Calu3 (cell line): ENCODE measurements around the gene DPYD. TPM values are rescaled to one million over a fixed set of nuclear protein-coding genes. Genes with fewer than 3 reads are reported as not detected.

Source experiments
- BruUV-seq: library from RNA; stranded (reverse); fragments of 400-500 nt; replicated peaks from 2 replicates; lab custom pipeline; 2021; lab: Mats Ljungman, UMichigan
- CTCF ChIA-PET: fragments of 300-600 bp; sonication (Branson Sonifier 250); formaldehyde crosslinking; loops from one replicate; lab custom pipeline; 2022; ENCODE audit warnings: antibody characterized with exemption; lab: Charles Lee
- DNase-seq: peaks from one replicate; pipeline ENCODE4 v3.0.0; 2022
- H3K27ac Mint-ChIP-seq: one replicate; pipeline ENCODE4 v1.8.0; 2022; ENCODE audit warnings: mixed read lengths; ENCODE audit not compliant: unreplicated experiment
- H3K27me3 Mint-ChIP-seq: one replicate; pipeline ENCODE4 v1.8.0; 2022; ENCODE audit warnings: mixed read lengths; ENCODE audit not compliant: unreplicated experiment
- H3K36me3 Mint-ChIP-seq: one replicate; pipeline ENCODE4 v1.8.0; 2022; ENCODE audit warnings: mild to moderate bottlenecking, moderate library complexity, mixed read lengths; ENCODE audit not compliant: insufficient read depth, unreplicated experiment
- H3K4me1 Mint-ChIP-seq: one replicate; pipeline ENCODE4 v1.8.0; 2022; ENCODE audit warnings: mild to moderate bottlenecking, low read depth, mixed read lengths; ENCODE audit not compliant: unreplicated experiment
- H3K4me3 Mint-ChIP-seq: one replicate; pipeline ENCODE4 v1.8.0; 2022; ENCODE audit warnings: mild to moderate bottlenecking, low read depth, moderate library complexity, mixed read lengths; ENCODE audit not compliant: unreplicated experiment
- H3K9me3 Mint-ChIP-seq: one replicate; pipeline ENCODE4 v1.8.0; 2022; ENCODE audit warnings: low read depth, mixed read lengths; ENCODE audit not compliant: unreplicated experiment
- CTCF ChIP-seq: fragments of 200-600 bp; IDR thresholded peaks from one replicate; pipeline ENCODE4 v1.8.0; 2022; ENCODE audit warnings: antibody characterized with exemption; ENCODE audit not compliant: unreplicated experiment
- intact Hi-C: fragments of 100-400 bp; cut with micrococcal nuclease; formaldehyde crosslinking; loops from one replicate; pipeline ENCODE4 v1.10.0; 2022; ENCODE audit not compliant: unreplicated experiment
- total RNA-seq: library from RNA; stranded (reverse); gene quantifications from 2 replicates; pipeline ENCODE4 v1.2.3, GENCODE V29; 2022

The DPYD gene
- total RNA-seq, 1 experiment from 2014 or later, result 15.6 TPM

GRCh38 chr1:97044159-97044760 is 876.6 kb downstream of the DPYD start:
- no TSS peak for BruUV-seq
- CTCF ChIA-PET, result no interaction called here
- H3K27ac Mint-ChIP-seq, result no peak overlapping the region

GRCh38 chr1:97042551-97042950 is 878.3 kb downstream of the DPYD start:
- Mint-ChIP-seq H3K36me3 (no peaks in the 10 kb centered on the region), H3K27me3 (no peaks in the 10 kb centered on the region), H3K4me1 (no peaks in the 10 kb centered on the region), H3K4me3 (no peak overlapping the region), H3K9me3 (peaks cover 4% of the 10 kb centered on the region), H3K27ac (no peak overlapping the region)
- no peak for DNase-seq
- no peak for TF ChIP-seq CTCF
- intact Hi-C loops, result no loop called here
- CTCF ChIA-PET, result no interaction called here
- BruUV-seq, result no TSS peak

More at GRCh38 chr1:97044159-97044760, 876.6 kb downstream of the DPYD start:
- Mint-ChIP-seq H3K4me1 (no peaks in the 10 kb centered on the region), H3K9me3 (peaks cover 4% of the 10 kb centered on the region), H3K4me3 (no peak overlapping the region), H3K27me3 (no peaks in the 10 kb centered on the region), H3K36me3 (no peaks in the 10 kb centered on the region)
- TF ChIP-seq CTCF, result no peak
- DNase-seq, result no peak
- intact Hi-C loops, result no loop called here

GRCh38 chr1:97041026-97041425 is 879.8 kb downstream of the DPYD start:
- TF ChIP-seq CTCF, result no peak
- Mint-ChIP-seq H3K27ac (no peak overlapping the region), H3K36me3 (no peaks in the 10 kb centered on the region), H3K4me1 (no peaks in the 10 kb centered on the region), H3K27me3 (no peaks in the 10 kb centered on the region), H3K4me3 (no peak overlapping the region), H3K9me3 (peaks cover 4% of the 10 kb centered on the region)
- no TSS peak for BruUV-seq
- intact Hi-C loops, result no loop called here
- DNase-seq, result no peak
- CTCF ChIA-PET, result no interaction called here

DNA sequence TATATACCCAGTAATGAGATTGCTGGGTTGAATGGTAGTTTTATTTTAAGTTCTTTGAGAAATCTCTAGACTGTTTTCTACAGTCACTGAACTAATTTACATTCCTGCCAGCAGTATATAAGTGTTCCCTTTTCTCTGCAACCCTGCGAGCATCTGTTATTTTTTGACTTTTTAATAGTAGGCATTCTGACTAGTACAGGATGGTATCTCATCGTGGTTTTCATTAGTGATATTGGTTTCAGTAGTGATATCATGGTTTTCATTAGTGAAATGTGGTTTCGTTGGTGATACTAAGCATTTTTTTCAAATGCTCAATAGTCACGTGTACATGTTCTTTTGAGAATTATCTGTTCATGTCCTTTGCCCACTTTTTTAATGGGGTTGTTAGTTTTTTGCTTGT is 882.4 kb downstream of the DPYD start:
- H3K4me3 Mint-ChIP-seq, result no peak overlapping the region
- no peaks in the 10 kb centered on the region for H3K4me1 Mint-ChIP-seq
- no peaks in the 10 kb centered on the region for H3K36me3 Mint-ChIP-seq
- TF ChIP-seq CTCF, result no peak
- no peak for DNase-seq
- no peaks in the 10 kb centered on the region for H3K27me3 Mint-ChIP-seq
- CTCF ChIA-PET, result no interaction called here
- no peak overlapping the region for H3K27ac Mint-ChIP-seq
- BruUV-seq, result no TSS peak
- peaks cover 4% of the 10 kb centered on the region for H3K9me3 Mint-ChIP-seq
- intact Hi-C loops, result no loop called here
